HFFc6 (cell line): ENCODE results near the gene RIOX2. TPM values are rescaled to one million over a fixed set of nuclear protein-coding genes. Genes with fewer than 3 reads are reported as not detected.
"Not testable (repeated sequence)": the region's sequence is repeated elsewhere in the genome, so short reads cannot be mapped to it uniquely, and the experiment has no call there.

ENCODE experiments used
- DNase-seq: peaks from one replicate; pipeline ENCODE4 v3.0.0-alpha.2; 2018
- H3K27ac Mint-ChIP-seq: 2 replicates; pipeline ENCODE4 v1.8.0; 2020; ENCODE audit warnings: mild to moderate bottlenecking, mixed read lengths
- H3K27me3 Mint-ChIP-seq: 2 replicates; pipeline ENCODE4 v1.8.0; 2021; ENCODE audit warnings: mild to moderate bottlenecking, moderate library complexity, mixed read lengths; ENCODE audit not compliant: insufficient read depth
- H3K36me3 Mint-ChIP-seq: 2 replicates; pipeline ENCODE4 v1.8.0; 2021; ENCODE audit warnings: low read depth, mixed read lengths
- H3K4me1 Mint-ChIP-seq: 2 replicates; pipeline ENCODE4 v1.8.0; 2020; ENCODE audit warnings: low read depth, mixed read lengths
- H3K4me3 Mint-ChIP-seq: 2 replicates; pipeline ENCODE4 v1.8.0; 2020; ENCODE audit warnings: mild to moderate bottlenecking, moderate library complexity, mixed read lengths
- H3K9me3 Mint-ChIP-seq: 2 replicates; pipeline ENCODE4 v1.8.0; 2020; ENCODE audit warnings: mild to moderate bottlenecking, mixed read lengths
- CTCF ChIP-seq: fragments of 200-600 bp; sonication (generic); IDR thresholded peaks from 2 replicates; pipeline ENCODE4 v1.5.0; 2021; ENCODE audit warnings: antibody characterized with exemption, mild to moderate bottlenecking
- total RNA-seq, 6 experiments: library from RNA; stranded (reverse); fragmentation: NEBNext Ultra II Directional; extraction: Animal tissue kit (Norgen Biotek cat#: 25700); gene quantifications; 2 replicates in 1 of 6; 3 replicates in 5 of 6; pipeline ENCODE4 v1.2.3, GENCODE V29; 2021

The RIOX2 gene
- total RNA-seq, 6 experiments from 2014 or later, result 27.3 to 38.4 (median 31.3) TPM

GRCh38 chr3:97916576-97916975 lies 55.7 kb downstream of the RIOX2 start:
- H3K4me1 Mint-ChIP-seq, result peaks cover 17% of the 10 kb centered on the region
- no peak overlapping the region for H3K4me3 Mint-ChIP-seq
- no peak overlapping the region for H3K27ac Mint-ChIP-seq
- H3K36me3 Mint-ChIP-seq, result peaks cover 18% of the 10 kb centered on the region
- no peak for DNase-seq
- no peaks in the 10 kb centered on the region; the same call in 1 of the 2 replicates for H3K27me3 Mint-ChIP-seq
- TF ChIP-seq CTCF, result no peak
- H3K9me3 Mint-ChIP-seq, result no peaks in the 10 kb centered on the region

GRCh38 chr3:97914388-97914787 lies 57.8 kb downstream of the RIOX2 start:
- H3K36me3 Mint-ChIP-seq, result peaks cover 13% of the 10 kb centered on the region; the same call in 1 of the 2 replicates
- H3K4me1 Mint-ChIP-seq, result peaks cover 17% of the 10 kb centered on the region
- H3K9me3 Mint-ChIP-seq, result no peaks in the 10 kb centered on the region
- H3K27me3 Mint-ChIP-seq, result no peaks in the 10 kb centered on the region
- H3K4me3 Mint-ChIP-seq, result no peak overlapping the region
- TF ChIP-seq CTCF, result no peak
- DNase-seq, result peak; percentile 19
- no peak overlapping the region; the same call in 1 of the 2 replicates for H3K27ac Mint-ChIP-seq

- H3K36me3 Mint-ChIP-seq, result 0 out of 2 replicates have a peak, but pooled peaks cover 3% of the 10 kb centered on the region
- no peak for TF ChIP-seq CTCF
- H3K9me3 Mint-ChIP-seq, result no peaks in the 10 kb centered on the region
- H3K4me1 Mint-ChIP-seq, result peaks cover 12% of the 10 kb centered on the region
- DNase-seq, result no peak
- no peaks in the 10 kb centered on the region for H3K27me3 Mint-ChIP-seq
- H3K27ac Mint-ChIP-seq, result no peak overlapping the region
- no peak overlapping the region for H3K4me3 Mint-ChIP-seq
These were observed 60.8 kb downstream of the RIOX2 start for GRCh38 chr3:97911459-97911858.

- H3K9me3 Mint-ChIP-seq, result no peaks in the 10 kb centered on the region
- DNase-seq, result no peak
- no peak overlapping the region for H3K27ac Mint-ChIP-seq
- peaks cover 12% of the 10 kb centered on the region for H3K4me1 Mint-ChIP-seq
- H3K36me3 Mint-ChIP-seq, result no peaks in the 10 kb centered on the region
- no peaks in the 10 kb centered on the region for H3K27me3 Mint-ChIP-seq
- no peak overlapping the region for H3K4me3 Mint-ChIP-seq
- TF ChIP-seq CTCF, result no peak
These were observed 61.3 kb downstream of the RIOX2 start for GRCh38 chr3:97910931-97911351.

- H3K4me3 Mint-ChIP-seq, DNase-seq, H3K27me3 Mint-ChIP-seq, H3K9me3 Mint-ChIP-seq, H3K27ac Mint-ChIP-seq, H3K36me3 Mint-ChIP-seq: not testable (repeated sequence)
- H3K4me1 Mint-ChIP-seq, result peaks cover 12% of the 10 kb centered on the region
These were observed 61.9 kb downstream of the RIOX2 start for GRCh38 chr3:97910236-97910831.

GRCh38 chr3:97909830-97910229 lies 62.4 kb downstream of the RIOX2 start:
- not testable (repeated sequence) for H3K4me3 Mint-ChIP-seq, DNase-seq, H3K27ac Mint-ChIP-seq, H3K27me3 Mint-ChIP-seq, H3K9me3 Mint-ChIP-seq, H3K36me3 Mint-ChIP-seq
- H3K4me1 Mint-ChIP-seq, result peaks cover 10% of the 10 kb centered on the region
